PC-9 (cell line): ENCODE data around the gene NADK2. TPM values are rescaled to one million over a fixed set of nuclear protein-coding genes. Genes with fewer than 3 reads are reported as not detected.
"Not testable (repeated sequence)": the region's sequence is repeated elsewhere in the genome, so short reads cannot be mapped to it uniquely, and the experiment has no call there.

Source experiments
- BruUV-seq: library from RNA; stranded (reverse); fragments of 400-500 nt; replicated peaks from 2 replicates; lab custom pipeline; 2021; lab: Mats Ljungman, UMichigan
- CTCF ChIA-PET: fragments of 300-600 bp; sonication (Branson Sonifier 250); formaldehyde crosslinking; loops from one replicate; lab custom pipeline; 2022; ENCODE audit warnings: antibody characterized with exemption; lab: Charles Lee
- POLR2A ChIA-PET: fragments of 300-600 bp; sonication (Branson Sonifier 250); formaldehyde crosslinking; loops from one replicate; lab custom pipeline; 2022; ENCODE audit warnings: antibody characterized with exemption; ENCODE audit not compliant: unreplicated experiment; lab: Charles Lee
- DNase-seq, 2 experiments: peaks; one replicate each; pipeline versions ENCODE4 v3.0.0 to v3.0.0-alpha.2; 2015 to 2022; ENCODE audit warnings: mixed read lengths in 1 of 2
- H2AFZ ChIP-seq: fragments of 200-600 bp; sonication (generic); 2 replicates; pipeline ENCODE4 v1.8.1; 2017; ENCODE audit warnings: antibody characterized with exemption
- H3F3A ChIP-seq: fragments of 200-600 bp; sonication (generic); 2 replicates; pipeline ENCODE4 v1.8.1; 2017; ENCODE audit warnings: antibody characterized with exemption, mild to moderate bottlenecking, low read depth; ENCODE audit not compliant: insufficient read depth
- H3K27ac ChIP-seq: fragments of 200-600 bp; sonication (generic); 2 replicates; pipeline ENCODE4 v1.6.1; 2016; ENCODE audit warnings: mixed run types
- H3K27me3 ChIP-seq: fragments of 200-600 bp; sonication (generic); 2 replicates; pipeline ENCODE4 v1.6.1; 2016; ENCODE audit warnings: low read depth, mixed run types; ENCODE audit not compliant: insufficient read depth
- H3K36me3 ChIP-seq: fragments of 200-600 bp; sonication (generic); 2 replicates; pipeline ENCODE4 v1.6.1; 2016; ENCODE audit warnings: low read depth, mixed run types
- H3K4me1 ChIP-seq: fragments of 200-600 bp; sonication (generic); replicated peaks from 2 replicates; pipeline ENCODE4 v1.6.1; 2016; ENCODE audit warnings: mixed run types; ENCODE audit not compliant: insufficient read depth
- H3K4me2 ChIP-seq: fragments of 200-600 bp; sonication (generic); 2 replicates; pipeline ENCODE4 v1.6.1; 2017; ENCODE audit warnings: mixed run types
- H3K4me3 ChIP-seq: fragments of 200-600 bp; sonication (generic); 2 replicates; pipeline ENCODE4 v1.6.1; 2016; ENCODE audit warnings: mixed run types
- H3K79me2 ChIP-seq: fragments of 200-600 bp; sonication (generic); 2 replicates; pipeline ENCODE4 v1.6.1; 2017; ENCODE audit warnings: low read depth, mixed run types
- H3K9me2 ChIP-seq: fragments of 200-600 bp; sonication (generic); 2 replicates; pipeline ENCODE4 v1.8.1; 2017; ENCODE audit warnings: mild to moderate bottlenecking; ENCODE audit not compliant: insufficient read depth
- H3K9me3 ChIP-seq: fragments of 200-600 bp; sonication (generic); 2 replicates; pipeline ENCODE4 v1.8.1; 2016; ENCODE audit warnings: low read depth; ENCODE audit not compliant: insufficient read depth
- H4K20me1 ChIP-seq: fragments of 200-600 bp; sonication (generic); 2 replicates; pipeline ENCODE4 v1.8.1; 2017; ENCODE audit not compliant: insufficient read depth
- CTCF ChIP-seq: fragments of 200-600 bp; sonication (generic); conservative IDR thresholded peaks from 2 replicates; pipeline ENCODE4 v1.6.1; 2017; ENCODE audit warnings: mixed run types, antibody characterized with exemption, mild to moderate bottlenecking, moderate library complexity
- EZH2 ChIP-seq: fragments of 200-600 bp; sonication (generic); IDR thresholded peaks from 2 replicates; pipeline ENCODE4 v1.8.0; 2017; ENCODE audit warnings: antibody characterized with exemption, low read depth
- intact Hi-C: fragments of 100-400 bp; cut with micrococcal nuclease; formaldehyde crosslinking; loops from one replicate; pipeline ENCODE4 v1.10.0; 2022; ENCODE audit not compliant: unreplicated experiment
- total RNA-seq: library from RNA; stranded (reverse); gene quantifications from 2 replicates; pipeline ENCODE4 v1.2.3, GENCODE V29; 2021

The NADK2 gene
- total RNA-seq, 1 experiment from 2014 or later: 43.7 TPM

- Histone ChIP-seq H2AFZ (no peak overlapping the region), H3K9me2 (no peaks in the 10 kb centered on the region), H3K4me2 (no peak overlapping the region), H3K4me3 (no peak overlapping the region), H3K27ac (no peak overlapping the region), H3F3A (peaks cover 7% of the 10 kb centered on the region; the same call in 1 of the 2 replicates), H3K27me3 (no peaks in the 10 kb centered on the region), H3K79me2 (no peaks in the 10 kb centered on the region), H4K20me1 (no peaks in the 10 kb centered on the region), H3K4me1 (no peaks in the 10 kb centered on the region), H3K36me3 (peaks cover 40% of the 10 kb centered on the region), H3K9me3 (no peaks in the 10 kb centered on the region; the same call in 1 of the 2 replicates)
- TF ChIP-seq CTCF (no peak), EZH2 (no peak)
- ChIA-PET POLR2A (no interaction called here), CTCF (no interaction called here)
- DNase-seq: no peak
- intact Hi-C loops: no loop called here
- no TSS peak for BruUV-seq
Measured at GRCh38 chr5:36199620-36200019, 42.1 kb downstream of the NADK2 start.

- BruUV-seq, CTCF ChIA-PET, H3K27ac ChIP-seq, H3K4me2 ChIP-seq, H2AFZ ChIP-seq, H3K79me2 ChIP-seq, H3K4me1 ChIP-seq, H3K9me2 ChIP-seq, H4K20me1 ChIP-seq, DNase-seq, H3K9me3 ChIP-seq, H3K4me3 ChIP-seq, intact Hi-C loops, H3F3A ChIP-seq, H3K27me3 ChIP-seq: not testable (repeated sequence)
- POLR2A ChIA-PET: interaction anchor here (0.7 kb wide), 1 partner anchor 480 kb away, joined by 7 read pairs; no protein-coding TSS in a partner anchor
- peaks cover 40% of the 10 kb centered on the region for H3K36me3 ChIP-seq
Measured at GRCh38 chr5:36198783-36199182, 42.9 kb downstream of the NADK2 start.

- Histone ChIP-seq H3K36me3 (peaks cover 40% of the 10 kb centered on the region), H3K4me2 (no peak overlapping the region), H3K4me3 (no peak overlapping the region), H2AFZ (no peak overlapping the region), H3K9me3 (no peaks in the 10 kb centered on the region), H3K79me2 (no peaks in the 10 kb centered on the region), H3F3A (0 out of 2 replicates have a peak, but pooled peaks cover 7% of the 10 kb centered on the region), H3K27ac (no peak overlapping the region), H4K20me1 (no peaks in the 10 kb centered on the region), H3K9me2 (no peaks in the 10 kb centered on the region), H3K4me1 (no peaks in the 10 kb centered on the region), H3K27me3 (no peaks in the 10 kb centered on the region)
- no peak for TF ChIP-seq CTCF
- TF ChIP-seq EZH2: no peak
- no TSS peak for BruUV-seq
- intact Hi-C loops: no loop called here
- ChIA-PET CTCF (no interaction called here), POLR2A (interaction anchor here (0.7 kb wide), 1 partner anchor 480 kb away, joined by 7 read pairs; no protein-coding TSS in a partner anchor)
- no peak for DNase-seq
Measured at GRCh38 chr5:36198281-36198680, 43.4 kb downstream of the NADK2 start.

- H3K36me3 ChIP-seq: peaks cover 30% of the 10 kb centered on the region
- ChIA-PET CTCF (no interaction called here), POLR2A (no interaction called here)
- H4K20me1 ChIP-seq: no peaks in the 10 kb centered on the region
- BruUV-seq: no TSS peak
- no peaks in the 10 kb centered on the region for H3F3A ChIP-seq
- no peaks in the 10 kb centered on the region for H3K9me2 ChIP-seq
- TF ChIP-seq CTCF (no peak), EZH2 (no peak)
- DNase-seq: no peak
- H3K4me2 ChIP-seq: no peak overlapping the region
- no peaks in the 10 kb centered on the region for H3K27me3 ChIP-seq
- H3K79me2 ChIP-seq: no peaks in the 10 kb centered on the region
- intact Hi-C loops: no loop called here
- H3K4me1 ChIP-seq: no peaks in the 10 kb centered on the region
- no peak overlapping the region for H3K27ac ChIP-seq
- H3K9me3 ChIP-seq: peaks cover 5% of the 10 kb centered on the region; the same call in 1 of the 2 replicates
- no peak overlapping the region for H3K4me3 ChIP-seq
- no peak overlapping the region for H2AFZ ChIP-seq
Measured at GRCh38 chr5:36193746-36194145, 48.0 kb downstream of the NADK2 start.

GRCh38 chr5:36184408-36184807 is 57.3 kb downstream of the NADK2 start:
- H3K27me3 ChIP-seq, H3K4me3 ChIP-seq, H3K79me2 ChIP-seq, H3F3A ChIP-seq, H3K9me2 ChIP-seq, H3K4me1 ChIP-seq, H3K9me3 ChIP-seq, intact Hi-C loops, DNase-seq, H3K4me2 ChIP-seq, CTCF ChIA-PET, H2AFZ ChIP-seq, POLR2A ChIA-PET, H3K27ac ChIP-seq, BruUV-seq, H4K20me1 ChIP-seq: not testable (repeated sequence)
- H3K36me3 ChIP-seq: peaks cover 20% of the 10 kb centered on the region
